ENCODE results near the gene CDH8. TPM values are rescaled to one million over a fixed set of nuclear protein-coding genes. Genes with fewer than 3 reads are reported as not detected.

Gene CDH8
- total and polyA plus RNA-seq, 2 of the 4 experiments (the other 2 are of a cell fraction) = not detected

DNA sequence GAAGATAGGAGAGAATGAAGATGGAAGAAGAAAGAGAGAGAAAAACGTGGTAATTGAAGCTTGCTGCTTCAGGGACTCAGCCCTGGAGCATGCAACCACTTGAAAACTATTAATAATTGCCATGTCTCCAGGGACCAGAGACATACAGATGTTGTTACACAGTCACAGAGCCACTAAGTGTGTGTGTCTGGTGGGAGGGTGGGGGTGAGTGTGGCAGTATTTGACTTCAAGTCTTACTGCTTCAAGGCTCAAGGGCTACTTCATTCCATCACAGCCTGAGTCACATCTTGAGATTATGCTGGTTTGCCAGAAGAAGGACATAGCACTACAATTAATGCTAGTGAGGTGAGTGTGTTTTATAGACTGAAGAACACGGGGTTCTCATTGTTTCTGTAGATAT, 202.2 kb downstream of the CDH8 start:
- Histone ChIP-seq H3K4me3 (ENCODE audit: insufficient read depth, low read depth, low read length) (no peak overlapping the region), H2AK9ac (replicated peaks; ENCODE audit: low read depth, low read length, poor library complexity) (no peak overlapping the region), H3K14ac (replicated peaks; ENCODE audit: low read depth, low read length) (no peak overlapping the region), H4K5ac (ENCODE audit: low read depth, low read length) (no peak overlapping the region), H2BK15ac (ENCODE audit: low read depth, low read length) (no peak overlapping the region), H3K4me1 (ENCODE audit: control insufficient read depth, insufficient read depth, low read length) (no peaks in the 10 kb centered on the region), H3K9me1 (ENCODE audit: insufficient read depth, low read length) (no peaks in the 10 kb centered on the region), H3K36me3 (ENCODE audit: control insufficient read depth, insufficient read depth, low read length) (no peaks in the 10 kb centered on the region), H2BK5ac (ENCODE audit: low read depth, low read length, poor library complexity, severe bottlenecking) (no peak overlapping the region), H2AFZ (replicated peaks; ENCODE audit: low read length, poor library complexity) (no peak overlapping the region), H3K23ac (ENCODE audit: low read depth, low read length) (no peak overlapping the region), H3K27me3 (ENCODE audit: control insufficient read depth, insufficient read depth, low read length) (no peaks in the 10 kb centered on the region), H3K18ac (ENCODE audit: low read depth, low read length) (no peak overlapping the region), H3K56ac (ENCODE audit: extremely low read depth, insufficient read depth, low read length) (no peak overlapping the region), H3K4ac (ENCODE audit: low read depth, low read length) (no peak overlapping the region), H2BK20ac (ENCODE audit: low read depth, low read length) (no peak overlapping the region), H2AK5ac (ENCODE audit: low read depth, low read length) (no peak overlapping the region), H3K27ac (ENCODE audit: insufficient read depth, low read length) (no peak overlapping the region), H4K20me1 (ENCODE audit: insufficient read depth, low read length) (no peaks in the 10 kb centered on the region), H3K79me1 (ENCODE audit: low read depth in 1 of 2, low read length in 2 of 2) (no peaks in the 10 kb centered on the region), H3K9ac (ENCODE audit: low read depth, low read length) (no peak overlapping the region), H3K9me3 (ENCODE audit: control insufficient read depth, insufficient read depth, low read length) (peaks cover 2% of the 10 kb centered on the region; the same call in 1 of the 2 replicates), H2BK120ac (ENCODE audit: low read depth, low read length) (no peak overlapping the region), H3K4me2 (ENCODE audit: low read depth, low read length) (no peak overlapping the region), H4K91ac (ENCODE audit: insufficient read depth, low read depth, low read length) (no peak overlapping the region), H4K8ac (ENCODE audit: low read depth in 2 of 2, low read length in 2 of 2) (no peak overlapping the region)
- no peak for TF ChIP-seq RFX5 (IDR thresholded peaks at IDR 0.05; ENCODE audit: low read depth, low read length)
- no peak for TF ChIP-seq CEBPB (IDR thresholded peaks at IDR 0.05; ENCODE audit: low read depth, low read length)
- TF ChIP-seq, protein P1, sequence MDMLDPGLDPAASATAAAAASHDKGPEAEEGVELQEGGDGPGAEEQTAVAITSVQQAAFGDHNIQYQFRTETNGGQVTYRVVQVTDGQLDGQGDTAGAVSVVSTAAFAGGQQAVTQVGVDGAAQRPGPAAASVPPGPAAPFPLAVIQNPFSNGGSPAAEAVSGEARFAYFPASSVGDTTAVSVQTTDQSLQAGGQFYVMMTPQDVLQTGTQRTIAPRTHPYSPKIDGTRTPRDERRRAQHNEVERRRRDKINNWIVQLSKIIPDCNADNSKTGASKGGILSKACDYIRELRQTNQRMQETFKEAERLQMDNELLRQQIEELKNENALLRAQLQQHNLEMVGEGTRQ (IDR thresholded peaks at IDR 0.05; ENCODE audit: low read depth, low read length) = no peak
- no peak for TF ChIP-seq RAD21 (IDR thresholded peaks at IDR 0.05; ENCODE audit: low read length)
- no peak for TF ChIP-seq SMC3 (IDR thresholded peaks at IDR 0.05; ENCODE audit: low read depth, low read length)
- no peak for TF ChIP-seq RCOR1 (IDR thresholded peaks at IDR 0.05; ENCODE audit: insufficient replicate concordance, low read length)
- no peak for TF ChIP-seq POLR2A (IDR thresholded peaks at IDR 0.05; ENCODE audit: low read depth, low read length)
- TF ChIP-seq, protein P2, sequence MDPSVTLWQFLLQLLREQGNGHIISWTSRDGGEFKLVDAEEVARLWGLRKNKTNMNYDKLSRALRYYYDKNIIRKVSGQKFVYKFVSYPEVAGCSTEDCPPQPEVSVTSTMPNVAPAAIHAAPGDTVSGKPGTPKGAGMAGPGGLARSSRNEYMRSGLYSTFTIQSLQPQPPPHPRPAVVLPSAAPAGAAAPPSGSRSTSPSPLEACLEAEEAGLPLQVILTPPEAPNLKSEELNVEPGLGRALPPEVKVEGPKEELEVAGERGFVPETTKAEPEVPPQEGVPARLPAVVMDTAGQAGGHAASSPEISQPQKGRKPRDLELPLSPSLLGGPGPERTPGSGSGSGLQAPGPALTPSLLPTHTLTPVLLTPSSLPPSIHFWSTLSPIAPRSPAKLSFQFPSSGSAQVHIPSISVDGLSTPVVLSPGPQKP (IDR thresholded peaks at IDR 0.05; ENCODE audit: borderline replicate concordance, low read depth, low read length) = no peak
- no peak for TF ChIP-seq MAZ (IDR thresholded peaks at IDR 0.05; ENCODE audit: borderline replicate concordance, low read depth, low read length)
- TF ChIP-seq, protein P3, sequence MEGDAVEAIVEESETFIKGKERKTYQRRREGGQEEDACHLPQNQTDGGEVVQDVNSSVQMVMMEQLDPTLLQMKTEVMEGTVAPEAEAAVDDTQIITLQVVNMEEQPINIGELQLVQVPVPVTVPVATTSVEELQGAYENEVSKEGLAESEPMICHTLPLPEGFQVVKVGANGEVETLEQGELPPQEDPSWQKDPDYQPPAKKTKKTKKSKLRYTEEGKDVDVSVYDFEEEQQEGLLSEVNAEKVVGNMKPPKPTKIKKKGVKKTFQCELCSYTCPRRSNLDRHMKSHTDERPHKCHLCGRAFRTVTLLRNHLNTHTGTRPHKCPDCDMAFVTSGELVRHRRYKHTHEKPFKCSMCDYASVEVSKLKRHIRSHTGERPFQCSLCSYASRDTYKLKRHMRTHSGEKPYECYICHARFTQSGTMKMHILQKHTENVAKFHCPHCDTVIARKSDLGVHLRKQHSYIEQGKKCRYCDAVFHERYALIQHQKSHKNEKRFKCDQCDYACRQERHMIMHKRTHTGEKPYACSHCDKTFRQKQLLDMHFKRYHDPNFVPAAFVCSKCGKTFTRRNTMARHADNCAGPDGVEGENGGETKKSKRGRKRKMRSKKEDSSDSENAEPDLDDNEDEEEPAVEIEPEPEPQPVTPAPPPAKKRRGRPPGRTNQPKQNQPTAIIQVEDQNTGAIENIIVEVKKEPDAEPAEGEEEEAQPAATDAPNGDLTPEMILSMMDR (conservative IDR thresholded peaks at IDR 0.05; ENCODE audit: low read depth, low read length) = no peak
- no peak for TF ChIP-seq FOS (IDR thresholded peaks at IDR 0.05; ENCODE audit: low read depth, low read length)
- intact Hi-C loops (cut with micrococcal nuclease) = no loop called here
- dilution Hi-C loops (cut with HindIII; ENCODE audit: low sequenced_read_pairs, unreplicated experiment) = no loop called here
- in situ Hi-C loops (cut with MboI; ENCODE audit: low sequenced_read_pairs) = no loop called here
- ChIA-PET POLR2A (ENCODE audit: unreplicated experiment) (no interaction called here), CTCF (no interaction called here)
- BruUV-seq (replicated peaks) = no TSS peak
- DNase-seq (no peak), ATAC-seq (ENCODE audit: low read depth) (no peak)
- no CpG with 5 or more reads among the region's 2 CpGs for WGBS, 2 experiments (ENCODE audit: extremely low coverage in 2 of 2, insufficient read length in 1 of 2)
